Measurements from ENCODE around the gene SQSTM1. TPM values are rescaled to one million over a fixed set of nuclear protein-coding genes. Genes with fewer than 3 reads are reported as not detected.
A peak's percentile ranks its signal among the peaks of the same experiment; 100 is the strongest.

Gene SQSTM1
- total RNA-seq, 1 donor from 2014 or later = 297 TPM

- peak; percentile 80 for DNase-seq (ENCODE audit: low spot score)
- peaks cover 15% of the 10 kb centered on the region for H3K4me1 Mint-ChIP-seq (ENCODE audit: low read depth)
- H3K27ac Mint-ChIP-seq (ENCODE audit: unreplicated experiment) = no peak overlapping the region
- TF ChIP-seq CTCF (IDR thresholded peaks at IDR 0.05) = no peak
- H3K36me3 Mint-ChIP-seq (ENCODE audit: low read depth) = peaks cover 18% of the 10 kb centered on the region
- H3K9me3 Mint-ChIP-seq (ENCODE audit: low read depth) = no peaks in the 10 kb centered on the region
- H3K27me3 Mint-ChIP-seq (ENCODE audit: low read depth) = no peaks in the 10 kb centered on the region
- no peak overlapping the region for H3K4me3 Mint-ChIP-seq (ENCODE audit: unreplicated experiment)
Observed at GRCh38 chr5:179798144-179798770, 22.4 kb upstream of the SQSTM1 start.

GRCh38 chr5:179798771-179799643 is 21.7 kb upstream of the SQSTM1 start:
- Mint-ChIP-seq H3K27me3 (ENCODE audit: low read depth) (no peaks in the 10 kb centered on the region), H3K36me3 (ENCODE audit: low read depth) (peaks cover 18% of the 10 kb centered on the region), H3K4me1 (ENCODE audit: low read depth) (peaks cover 13% of the 10 kb centered on the region), H3K9me3 (ENCODE audit: low read depth) (no peaks in the 10 kb centered on the region), H3K27ac (ENCODE audit: unreplicated experiment) (no peak overlapping the region), H3K4me3 (ENCODE audit: unreplicated experiment) (no peak overlapping the region)
- peak; percentile 83 for DNase-seq (ENCODE audit: low spot score)
- TF ChIP-seq CTCF (IDR thresholded peaks at IDR 0.05) = no peak

GRCh38 chr5:179799644-179799973 is 21.1 kb upstream of the SQSTM1 start:
- TF ChIP-seq CTCF (IDR thresholded peaks at IDR 0.05) = no peak
- no peaks in the 10 kb centered on the region for H3K27me3 Mint-ChIP-seq (ENCODE audit: low read depth)
- no peak overlapping the region for H3K27ac Mint-ChIP-seq (ENCODE audit: unreplicated experiment)
- H3K4me3 Mint-ChIP-seq (ENCODE audit: unreplicated experiment) = no peak overlapping the region
- DNase-seq (ENCODE audit: low spot score) = no peak
- no peaks in the 10 kb centered on the region for H3K9me3 Mint-ChIP-seq (ENCODE audit: low read depth)
- peaks cover 18% of the 10 kb centered on the region for H3K4me1 Mint-ChIP-seq (ENCODE audit: low read depth)
- peaks cover 18% of the 10 kb centered on the region for H3K36me3 Mint-ChIP-seq (ENCODE audit: low read depth)

GRCh38 chr5:179800071-179800695 is 20.5 kb upstream of the SQSTM1 start:
- Mint-ChIP-seq H3K27me3 (ENCODE audit: low read depth) (no peaks in the 10 kb centered on the region), H3K4me3 (ENCODE audit: unreplicated experiment) (no peak overlapping the region), H3K36me3 (ENCODE audit: low read depth) (peaks cover 18% of the 10 kb centered on the region), H3K27ac (ENCODE audit: unreplicated experiment) (no peak overlapping the region), H3K4me1 (ENCODE audit: low read depth) (peaks cover 24% of the 10 kb centered on the region), H3K9me3 (ENCODE audit: low read depth) (no peaks in the 10 kb centered on the region)
- no peak for TF ChIP-seq CTCF (IDR thresholded peaks at IDR 0.05)
- DNase-seq (ENCODE audit: low spot score) = no peak

GRCh38 chr5:179800696-179801201 is 20.0 kb upstream of the SQSTM1 start:
- no peak overlapping the region for H3K27ac Mint-ChIP-seq (ENCODE audit: unreplicated experiment)
- no peaks in the 10 kb centered on the region for H3K9me3 Mint-ChIP-seq (ENCODE audit: low read depth)
- peaks cover 26% of the 10 kb centered on the region for H3K4me1 Mint-ChIP-seq (ENCODE audit: low read depth)
- no peak for DNase-seq (ENCODE audit: low spot score)
- H3K4me3 Mint-ChIP-seq (ENCODE audit: unreplicated experiment) = no peak overlapping the region
- TF ChIP-seq CTCF (IDR thresholded peaks at IDR 0.05) = no peak
- no peaks in the 10 kb centered on the region for H3K27me3 Mint-ChIP-seq (ENCODE audit: low read depth)
- H3K36me3 Mint-ChIP-seq (ENCODE audit: low read depth) = peaks cover 18% of the 10 kb centered on the region

Measured in chondrocyte (in vitro differentiated cells).